Stimulated activated CD4-positive, alpha-beta T cell treated with anti-CD3 and anti-CD28 coated beads, Interleukin-2, amount 100 ng/mL, for 24 hours (primary cell): ENCODE measurements around the gene CTIF.

Source experiments
- DNase-seq, 2 donors: peaks; one replicate each; pipeline ENCODE4 v3.0.0-alpha.2; 2020

Gene CTIF

DNA sequence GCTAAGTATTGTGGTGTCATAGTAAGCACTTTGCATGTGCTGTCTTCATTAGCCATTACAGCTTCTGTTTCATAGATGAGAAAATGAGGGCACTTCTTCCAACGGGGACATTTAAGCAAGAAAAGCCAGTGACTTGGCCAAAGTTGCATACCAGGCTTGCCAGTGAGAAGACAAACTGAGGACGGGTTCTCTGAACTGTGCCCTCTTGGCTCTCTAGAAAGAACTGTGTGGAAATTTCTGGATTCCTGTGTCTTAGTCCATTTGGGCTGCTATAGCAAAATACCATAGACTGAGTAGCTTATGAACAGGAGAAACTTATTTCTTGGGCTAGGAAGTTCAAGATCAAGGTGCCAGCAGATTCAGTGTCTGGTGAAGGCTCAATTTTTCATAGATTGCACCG lies 13.3 kb downstream of the CTIF start:
- DNase-seq, result no peak

DNA sequence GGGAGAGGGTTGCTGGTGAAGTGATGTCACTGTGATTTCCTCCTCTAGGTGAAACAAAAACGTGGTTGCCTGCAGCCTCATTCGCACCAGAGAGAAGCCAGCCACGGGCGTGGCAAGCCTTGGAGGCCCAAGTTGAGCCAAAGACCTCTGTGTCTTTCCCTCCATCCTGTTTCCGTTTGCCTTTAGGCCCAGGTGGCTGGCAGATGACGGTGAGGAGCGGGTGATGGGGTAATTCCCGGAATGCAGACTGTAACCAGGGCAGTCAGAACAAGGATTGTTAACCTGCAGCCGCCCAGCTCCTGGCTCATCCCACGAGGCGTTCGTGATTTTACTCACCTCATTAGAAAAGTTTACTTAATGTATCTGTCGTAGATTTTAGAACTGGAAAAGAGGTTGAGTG lies 14.4 kb downstream of the CTIF start:
- no peak for DNase-seq

DNA sequence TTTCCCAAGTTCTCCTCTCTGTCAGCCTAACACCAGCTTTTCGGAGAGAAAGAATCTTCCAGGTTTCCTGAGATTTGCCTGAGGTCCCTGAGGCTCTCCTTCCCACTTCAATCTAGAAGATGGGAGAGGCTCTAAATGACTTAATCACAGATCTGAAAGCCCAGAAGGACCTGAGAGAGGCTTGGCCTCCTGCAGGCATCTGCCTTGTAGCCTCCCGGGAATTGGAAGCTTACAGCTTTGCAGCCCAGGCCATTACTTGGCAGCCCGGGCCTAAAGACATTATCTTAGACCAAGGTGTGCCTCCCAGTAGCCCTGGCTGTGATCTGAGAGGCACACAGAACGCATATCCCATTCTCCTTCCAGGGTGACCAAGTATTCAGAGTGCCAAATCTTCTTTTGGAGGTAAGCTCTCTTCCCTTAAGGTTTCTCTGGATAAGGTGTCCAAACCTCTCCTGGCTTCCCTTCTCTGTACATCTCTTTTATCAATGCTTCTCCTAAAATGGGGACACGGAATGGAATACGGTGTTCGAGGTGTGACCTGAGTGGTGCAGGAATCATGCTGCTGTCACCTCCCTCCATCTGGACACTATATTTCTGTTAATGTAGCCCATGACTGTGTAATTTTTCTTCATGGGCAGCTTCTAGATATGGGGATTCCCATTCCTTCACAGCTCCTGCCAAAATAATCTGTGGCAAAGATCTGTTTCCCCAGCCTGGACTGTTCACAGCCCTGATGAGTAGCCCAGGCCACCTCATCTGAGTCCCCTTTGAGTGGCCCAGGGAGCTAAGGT lies 16.0 kb downstream of the CTIF start:
- no peak for DNase-seq

DNA sequence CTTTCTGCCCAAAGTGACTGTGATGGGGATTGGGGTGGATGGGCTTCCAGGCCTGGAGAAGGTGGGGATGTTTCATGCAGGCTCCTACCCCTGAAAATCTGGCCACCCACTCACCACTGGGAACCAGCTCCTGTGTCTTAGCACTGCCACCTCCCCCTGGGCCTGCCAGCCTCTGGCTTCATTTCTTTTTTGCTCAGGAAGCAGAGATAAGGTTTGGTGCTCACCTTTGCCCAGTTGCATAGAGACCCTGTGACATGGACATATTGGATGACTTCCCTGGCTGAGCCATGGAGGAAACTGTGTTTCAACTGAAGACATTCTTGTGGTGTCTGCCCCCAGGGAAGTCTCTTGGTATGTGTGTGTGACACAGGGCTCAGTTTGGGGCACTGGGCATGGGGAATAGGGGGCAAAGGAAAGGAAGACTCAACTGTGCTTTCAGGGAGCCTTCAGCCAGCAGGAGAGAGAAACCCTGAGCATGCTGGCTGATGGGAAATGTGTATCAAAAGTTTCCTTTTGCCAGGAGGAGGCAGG lies 16.7 kb downstream of the CTIF start:
- DNase-seq, result no peak

DNA sequence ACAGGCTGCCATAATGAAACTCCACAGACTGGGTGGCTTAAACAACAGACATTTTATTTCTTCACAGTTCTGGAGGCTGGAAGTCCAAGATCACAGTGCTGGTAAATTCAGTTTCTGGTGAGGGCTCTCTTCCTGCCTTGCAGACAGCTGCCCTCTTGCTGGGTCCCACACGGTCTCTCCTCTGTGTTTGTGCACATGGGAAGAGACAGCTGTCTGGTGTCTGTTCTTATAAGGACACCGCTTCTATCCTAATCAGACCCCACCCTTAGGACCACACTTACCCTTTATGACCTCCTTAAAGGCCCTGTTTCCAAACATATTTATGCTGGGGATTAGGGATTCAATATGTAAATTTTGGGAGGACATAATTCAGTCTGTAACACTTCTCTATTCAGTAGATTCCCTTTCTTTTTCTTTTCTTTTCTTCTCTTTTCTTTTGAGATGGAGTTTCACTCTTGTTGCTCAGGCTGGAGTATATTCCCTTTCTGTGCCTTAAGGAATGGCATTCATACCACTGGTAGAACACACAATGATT lies 18.9 kb downstream of the CTIF start:
- no peak for DNase-seq

DNA sequence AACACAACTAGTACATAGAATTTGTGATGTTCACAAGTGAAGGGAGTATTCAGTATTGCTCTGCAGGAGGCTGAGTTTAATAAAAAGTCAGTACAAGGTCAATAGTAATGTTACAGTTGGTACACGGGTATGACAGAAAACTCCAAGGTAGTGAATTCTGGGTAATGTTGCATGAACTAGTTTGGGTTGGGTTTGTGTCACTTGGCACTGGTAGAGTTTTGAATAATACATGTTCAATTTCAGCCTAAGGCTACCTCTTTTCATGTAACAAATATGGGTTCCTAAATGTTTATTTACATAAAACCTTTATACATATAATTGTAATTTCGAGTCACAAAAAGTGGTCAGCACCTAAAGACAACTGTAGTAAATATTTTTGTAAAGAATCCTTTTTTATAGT lies 19.4 kb downstream of the CTIF start:
- no peak for DNase-seq

DNA sequence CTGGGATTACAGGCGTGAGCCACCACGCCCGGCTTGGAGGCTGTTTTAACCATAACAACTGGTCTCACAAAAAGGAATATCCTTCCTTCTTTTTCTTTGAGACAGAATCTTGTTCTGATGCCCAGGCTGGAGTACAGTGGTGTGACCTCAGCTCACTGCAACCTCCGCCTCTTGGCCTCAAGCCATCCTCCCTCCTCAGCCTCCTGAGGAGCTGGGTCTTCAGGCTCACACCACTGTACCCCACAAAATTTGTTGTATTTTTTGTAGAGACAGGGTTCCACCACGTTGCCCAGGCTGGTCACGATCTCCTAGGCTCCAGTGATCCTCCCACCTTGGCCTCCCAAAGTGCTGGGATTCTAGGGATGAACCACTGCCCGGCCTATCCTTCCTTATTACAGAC lies 21.7 kb downstream of the CTIF start:
- DNase-seq, result no peak

DNA sequence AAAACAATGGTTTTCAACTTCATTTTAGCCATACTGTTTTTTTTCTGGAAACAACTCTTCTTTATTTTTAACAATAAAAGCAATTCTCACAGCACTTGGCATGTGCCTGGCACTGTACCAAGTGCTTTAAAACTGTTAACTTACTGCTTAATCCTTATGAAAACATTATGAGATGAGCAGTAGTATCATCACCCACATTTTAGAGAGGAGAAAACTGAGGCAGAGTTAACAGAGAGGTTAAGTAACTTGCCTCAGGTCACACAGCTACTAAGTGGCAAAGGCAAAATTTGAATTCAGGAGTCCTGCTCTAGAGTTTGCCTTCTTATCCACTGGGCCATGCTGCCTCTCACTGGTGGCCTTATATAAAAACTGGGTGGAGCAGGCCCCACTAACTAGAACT lies 23.2 kb downstream of the CTIF start:
- DNase-seq, result no peak

DNA sequence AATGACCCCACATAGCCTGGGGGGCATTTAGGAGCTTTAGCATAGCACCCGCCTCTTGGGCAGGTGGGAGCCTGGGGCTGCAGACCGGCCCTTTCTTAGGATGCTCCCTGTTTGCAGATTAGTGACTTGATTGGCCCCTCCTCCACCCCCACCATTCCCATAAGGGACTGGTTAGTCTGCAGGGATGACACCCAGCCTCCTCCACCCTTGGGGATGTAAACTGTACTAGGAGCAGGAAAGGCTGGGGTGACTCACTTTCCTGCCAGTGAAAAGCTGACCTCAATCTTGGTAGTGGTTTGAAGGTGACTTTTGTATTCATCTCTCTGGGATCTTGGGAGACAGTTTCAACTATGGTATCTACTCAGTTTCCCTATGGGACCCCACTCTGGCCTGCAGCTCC lies 24.2 kb downstream of the CTIF start:
- DNase-seq, result no peak

DNA sequence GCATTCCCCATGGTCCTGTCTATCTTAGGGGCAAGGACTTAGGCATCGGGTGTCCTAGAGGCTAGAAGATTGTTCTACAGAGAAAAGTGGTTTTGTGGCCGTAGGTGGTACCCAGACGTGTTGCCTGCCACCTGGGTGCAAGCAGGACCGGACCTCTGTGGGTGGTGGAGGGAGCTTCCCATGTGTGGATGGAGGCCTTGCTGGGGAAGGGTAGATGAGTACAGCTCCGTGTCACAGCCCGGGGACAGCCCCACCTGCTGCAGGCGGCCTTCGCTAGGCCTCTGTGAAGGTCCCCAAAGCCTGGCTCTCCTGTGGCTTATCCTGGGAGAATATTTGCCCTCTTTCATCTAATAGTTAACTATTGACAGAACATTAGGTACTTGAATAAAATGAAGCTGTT lies 25.3 kb downstream of the CTIF start:
- DNase-seq, result no peak

DNA sequence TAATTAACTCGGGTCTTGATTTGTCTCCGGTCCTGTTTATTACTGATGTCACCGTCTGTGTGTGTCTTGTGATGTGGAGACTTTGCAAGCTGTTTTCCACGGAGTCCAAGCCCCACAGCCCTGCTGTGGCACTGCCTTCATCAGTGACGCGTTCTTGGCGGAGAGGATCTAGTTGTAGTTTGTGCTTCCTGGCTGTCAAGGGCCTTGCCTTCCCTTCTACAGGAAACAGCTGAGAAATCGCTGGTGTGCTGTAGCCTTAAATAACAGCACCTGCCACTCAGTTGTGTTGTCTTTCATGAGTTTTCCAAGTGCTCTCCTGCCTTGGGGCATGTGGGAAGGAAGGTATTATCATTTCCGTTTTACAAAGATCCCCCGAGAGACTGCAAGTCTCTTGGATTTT lies 26.3 kb downstream of the CTIF start:
- no peak for DNase-seq

DNA sequence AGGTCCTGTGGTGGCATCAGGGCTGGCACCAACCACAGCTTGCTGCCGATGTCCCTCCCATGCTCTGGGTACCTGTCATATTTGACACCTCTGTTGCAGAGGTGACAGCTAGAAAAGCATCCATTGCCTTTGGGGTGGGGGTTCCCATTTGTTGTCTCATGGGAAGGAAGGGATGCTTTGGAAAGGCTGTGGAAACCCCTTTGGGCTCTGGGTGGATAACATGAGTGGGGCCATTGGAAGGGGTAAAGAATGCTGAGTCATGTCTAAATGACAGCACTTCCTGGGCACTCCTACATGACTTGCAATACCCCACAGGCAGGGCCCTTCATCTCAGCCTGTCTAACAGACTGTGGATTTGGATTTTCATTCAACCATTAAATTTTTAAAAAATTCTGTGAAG lies 27.8 kb downstream of the CTIF start:
- no peak for DNase-seq

DNA sequence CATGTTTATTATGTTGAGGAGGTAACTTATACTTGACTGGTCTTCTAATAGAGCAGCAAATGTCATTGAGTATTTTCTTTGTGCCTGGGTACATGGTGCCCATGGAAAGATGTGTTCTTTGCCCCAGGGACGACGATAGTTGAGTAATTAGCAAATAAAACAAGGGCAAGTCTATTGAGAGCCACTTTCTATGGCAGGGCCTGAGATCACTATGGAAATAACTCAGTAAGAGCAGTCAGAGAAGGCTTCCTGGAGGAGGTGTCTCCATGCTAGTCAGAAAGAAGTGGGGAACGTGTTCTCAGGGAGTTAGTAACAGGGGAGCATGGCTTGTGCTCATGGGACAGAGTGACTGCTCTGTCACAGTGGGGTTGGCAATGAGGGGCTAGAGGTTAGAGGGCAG lies 28.6 kb downstream of the CTIF start:
- DNase-seq, result no peak

DNA sequence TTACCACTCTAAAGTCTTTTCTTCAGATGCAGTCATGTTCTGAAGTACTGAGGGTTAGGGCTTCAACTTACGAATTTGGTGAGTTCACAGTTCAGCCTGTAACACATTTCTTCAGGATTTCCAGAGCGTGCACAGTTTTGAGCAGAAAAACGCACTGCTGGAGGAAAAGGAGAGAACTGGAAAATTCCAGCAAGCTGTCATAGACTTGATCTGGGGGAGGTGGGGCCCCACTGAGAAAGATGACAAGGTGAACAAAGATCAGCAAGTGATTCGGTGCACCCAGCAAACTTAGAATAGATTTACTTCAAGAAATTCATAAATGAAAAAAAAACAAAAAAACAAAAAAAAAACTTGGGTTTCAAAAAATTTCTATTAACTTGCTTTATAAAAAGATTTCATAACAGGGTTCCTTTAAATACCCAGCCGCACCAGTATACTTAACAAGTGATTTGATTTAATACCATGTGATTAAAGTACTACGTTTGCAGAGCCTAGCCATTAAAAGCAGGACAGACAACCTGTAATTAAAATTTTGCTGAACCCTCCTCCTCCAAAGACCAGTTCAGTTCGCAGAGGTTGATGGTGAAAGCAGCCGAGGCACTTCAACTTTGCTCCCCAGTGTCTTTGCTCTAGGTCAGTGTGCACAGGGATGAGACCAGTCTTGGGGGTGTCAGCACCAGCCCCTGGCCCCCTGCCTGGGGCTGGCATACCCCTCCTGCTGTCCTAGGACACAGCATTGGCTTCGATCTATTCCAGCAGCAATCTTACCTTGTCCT lies 30.5 kb downstream of the CTIF start:
- no peak for DNase-seq

DNA sequence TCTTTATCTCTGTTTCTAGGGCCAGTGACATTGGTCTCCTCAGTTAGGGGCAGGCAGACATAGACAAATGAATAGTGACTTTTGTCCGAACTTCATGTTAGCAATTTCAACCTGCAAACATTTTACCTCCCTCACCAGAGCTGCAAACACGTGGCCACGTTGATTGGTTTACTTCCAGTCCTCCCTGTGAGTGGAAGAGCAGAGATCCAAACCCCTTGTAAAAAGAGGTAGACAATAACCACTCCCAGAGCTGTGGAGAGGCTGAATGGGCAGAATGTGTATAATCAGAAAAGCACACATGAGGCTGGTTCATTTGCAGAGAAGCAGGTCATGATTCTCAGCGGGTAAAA lies 31.1 kb downstream of the CTIF start:
- no peak for DNase-seq

DNA sequence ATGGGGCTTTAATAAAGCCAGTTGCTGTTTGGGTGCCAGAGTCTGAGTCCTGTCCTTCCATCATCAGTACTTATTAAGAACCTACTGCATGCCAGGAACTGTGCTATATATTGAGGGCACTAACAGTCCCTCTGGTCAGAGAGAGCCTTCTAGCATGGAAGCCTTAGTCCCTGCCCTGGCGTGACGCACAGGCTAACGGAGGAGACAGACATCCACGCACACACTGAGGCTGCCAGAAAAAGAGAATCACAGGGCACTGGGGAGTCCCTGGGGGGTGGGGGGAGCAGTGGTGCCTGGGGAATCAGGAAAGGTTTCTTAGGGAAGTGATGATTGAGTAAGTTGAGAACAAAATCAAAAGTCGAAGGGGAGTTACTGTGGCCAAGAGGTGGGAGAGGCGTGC lies 31.5 kb downstream of the CTIF start:
- DNase-seq, result no peak

DNA sequence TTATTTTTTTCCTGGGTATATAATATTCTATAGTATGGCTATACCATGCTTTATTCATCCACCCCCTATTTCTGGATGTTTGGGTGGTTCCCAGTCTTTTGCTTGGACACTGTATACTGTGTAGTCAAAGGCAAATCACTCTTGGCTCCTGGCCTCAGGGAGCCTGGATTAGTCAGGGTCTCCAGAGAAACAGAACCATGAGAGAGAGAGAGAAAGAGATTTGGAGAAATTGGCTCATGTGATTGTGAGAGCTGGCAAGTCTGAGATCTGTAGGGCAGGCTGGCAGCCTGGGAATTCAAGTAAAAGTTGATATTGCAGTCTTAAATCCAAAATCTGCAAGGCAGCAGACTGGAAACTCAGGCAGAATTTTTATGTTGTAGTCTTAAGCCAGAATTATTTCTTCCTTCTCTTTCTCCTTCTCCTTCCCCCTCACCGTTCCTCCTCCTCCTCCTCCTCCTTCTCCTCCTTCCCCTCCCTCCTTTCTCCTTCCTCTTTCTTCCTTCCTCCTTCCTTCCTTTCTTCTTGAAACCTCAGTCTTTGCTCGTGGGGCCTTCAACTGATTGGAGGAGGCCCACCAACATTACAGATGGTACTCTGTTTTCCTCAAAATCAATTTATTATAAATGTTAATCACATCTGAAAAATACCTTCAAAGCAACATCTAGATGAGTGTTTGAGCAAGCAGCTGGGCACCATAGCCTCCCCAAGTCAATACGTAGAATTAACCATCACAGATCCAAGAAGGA lies 33.0 kb downstream of the CTIF start:
- no peak for DNase-seq

DNA sequence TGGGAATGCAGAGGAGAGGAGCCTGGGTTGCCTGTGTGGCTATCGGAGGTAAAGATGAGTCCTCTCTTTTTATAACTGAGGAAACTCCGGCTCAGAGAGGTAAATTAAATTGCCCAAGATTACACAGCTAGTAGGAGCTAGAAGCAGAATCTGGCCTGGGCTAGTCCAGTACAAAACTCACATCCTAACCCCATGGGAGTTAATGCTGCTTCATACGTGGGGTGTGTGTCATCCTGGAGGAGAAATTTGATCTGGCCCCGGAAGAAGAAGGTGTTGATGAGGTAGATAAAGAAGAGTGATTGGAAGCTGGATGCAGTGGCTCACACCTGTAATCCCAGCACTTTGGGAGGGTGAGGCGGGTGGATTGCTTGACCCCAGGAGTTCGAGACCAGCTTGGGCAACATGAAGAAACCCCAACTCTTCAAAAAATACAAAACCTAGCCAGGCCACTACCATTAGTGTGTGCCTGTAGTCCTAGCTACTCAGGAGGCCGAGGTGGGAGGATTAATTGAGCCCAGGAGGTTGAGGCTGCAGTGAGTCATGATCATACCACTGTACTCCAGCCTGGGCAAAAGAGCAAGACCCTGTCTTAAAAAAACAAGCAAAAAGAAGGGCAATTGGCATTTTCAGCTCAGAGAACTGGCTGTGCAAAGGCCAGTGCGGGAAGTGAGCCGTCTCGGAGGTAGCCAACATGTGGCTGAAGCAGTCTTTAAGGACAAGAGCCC lies 33.7 kb downstream of the CTIF start:
- DNase-seq, result no peak

DNA sequence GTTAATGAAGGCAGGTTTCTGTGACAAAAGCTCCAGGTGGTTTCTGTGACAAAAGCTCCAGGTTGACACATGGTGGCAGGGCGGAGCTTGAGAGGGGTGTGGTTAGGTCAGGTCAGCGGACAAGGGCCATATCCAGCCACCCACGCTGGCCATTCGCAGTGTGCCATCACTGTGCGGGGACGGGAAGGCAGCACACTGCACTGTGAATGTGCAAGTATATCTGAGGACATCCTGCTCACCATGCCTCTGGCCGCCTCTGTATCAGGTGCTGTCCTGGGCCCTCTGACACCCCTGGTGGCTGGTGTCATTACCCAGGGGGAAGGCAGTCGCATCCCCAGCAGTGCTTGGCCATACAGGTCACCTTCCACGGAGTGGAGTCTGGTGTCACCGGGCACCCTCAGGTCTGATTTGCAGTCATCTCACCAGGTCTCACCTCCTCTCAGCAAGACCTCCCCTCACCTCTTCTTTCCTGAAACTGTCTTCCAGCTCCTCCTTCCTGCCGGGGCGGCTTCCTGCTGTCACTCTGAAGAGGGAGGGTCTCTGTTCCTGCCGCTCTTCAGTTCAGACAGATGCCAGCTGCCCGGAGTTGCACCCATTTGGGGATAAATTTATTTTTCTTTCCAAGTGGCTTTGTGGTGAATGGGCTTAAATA lies 34.9 kb downstream of the CTIF start:
- DNase-seq, result no peak

DNA sequence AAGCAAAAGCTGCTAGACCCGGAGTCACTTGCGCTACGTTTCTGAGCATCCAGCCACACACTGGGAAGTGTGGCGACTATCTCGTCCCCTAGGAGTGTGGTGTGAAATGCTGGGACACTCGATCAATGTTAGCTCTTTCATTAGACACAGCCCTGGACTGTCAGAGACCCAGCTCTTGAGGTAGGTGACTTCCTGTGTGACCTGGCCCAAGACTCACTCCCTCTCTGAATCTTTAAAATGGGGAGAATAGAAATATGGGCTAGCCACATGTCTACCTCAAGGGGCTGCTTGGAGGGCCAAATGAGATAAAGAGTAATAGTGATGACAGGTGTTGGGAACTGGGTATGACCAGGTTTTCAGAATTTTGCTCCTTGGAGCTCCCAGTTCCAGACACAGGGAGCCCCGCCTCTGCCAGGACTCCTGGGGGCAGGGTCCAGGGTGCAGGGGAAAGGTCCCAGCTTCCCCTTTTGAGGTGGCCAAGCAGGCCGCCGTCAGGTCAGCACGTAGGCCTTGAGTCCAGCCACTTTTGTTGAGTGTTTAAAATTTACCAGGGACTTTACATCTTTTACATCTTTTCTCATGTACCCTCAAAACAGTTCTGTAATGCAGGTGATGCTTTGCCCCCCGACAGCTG lies 36.0 kb downstream of the CTIF start:
- DNase-seq, result no peak

DNA sequence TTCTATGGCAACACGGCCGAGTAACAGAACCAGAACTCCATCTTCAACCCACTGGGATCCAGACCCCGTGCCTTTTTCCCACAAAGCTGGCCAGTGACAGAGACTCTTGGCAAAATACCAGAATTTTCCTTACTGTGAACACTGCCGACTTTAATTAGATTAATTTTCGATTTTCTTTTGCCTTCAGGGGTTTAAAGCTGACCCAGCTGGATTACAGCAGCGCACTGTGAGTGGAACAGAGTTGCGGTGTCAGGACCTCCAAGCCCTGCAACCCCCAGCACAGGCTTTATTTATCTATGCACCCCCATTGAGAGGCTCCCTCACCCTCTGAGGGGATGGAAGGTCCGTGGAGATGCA lies 36.4 kb downstream of the CTIF start:
- DNase-seq, result no peak
